Measurements from ENCODE around the gene EIF4EBP3. TPM values are rescaled to one million over a fixed set of nuclear protein-coding genes. Genes with fewer than 3 reads are reported as not detected.

Gene EIF4EBP3
- total and polyA plus RNA-seq, 9 of the 15 experiments (the other 6 are each of a cell fraction or from before 2014, with no cell fraction given) = 1.3 to 7.5 (median 3.8) TPM

DNA sequence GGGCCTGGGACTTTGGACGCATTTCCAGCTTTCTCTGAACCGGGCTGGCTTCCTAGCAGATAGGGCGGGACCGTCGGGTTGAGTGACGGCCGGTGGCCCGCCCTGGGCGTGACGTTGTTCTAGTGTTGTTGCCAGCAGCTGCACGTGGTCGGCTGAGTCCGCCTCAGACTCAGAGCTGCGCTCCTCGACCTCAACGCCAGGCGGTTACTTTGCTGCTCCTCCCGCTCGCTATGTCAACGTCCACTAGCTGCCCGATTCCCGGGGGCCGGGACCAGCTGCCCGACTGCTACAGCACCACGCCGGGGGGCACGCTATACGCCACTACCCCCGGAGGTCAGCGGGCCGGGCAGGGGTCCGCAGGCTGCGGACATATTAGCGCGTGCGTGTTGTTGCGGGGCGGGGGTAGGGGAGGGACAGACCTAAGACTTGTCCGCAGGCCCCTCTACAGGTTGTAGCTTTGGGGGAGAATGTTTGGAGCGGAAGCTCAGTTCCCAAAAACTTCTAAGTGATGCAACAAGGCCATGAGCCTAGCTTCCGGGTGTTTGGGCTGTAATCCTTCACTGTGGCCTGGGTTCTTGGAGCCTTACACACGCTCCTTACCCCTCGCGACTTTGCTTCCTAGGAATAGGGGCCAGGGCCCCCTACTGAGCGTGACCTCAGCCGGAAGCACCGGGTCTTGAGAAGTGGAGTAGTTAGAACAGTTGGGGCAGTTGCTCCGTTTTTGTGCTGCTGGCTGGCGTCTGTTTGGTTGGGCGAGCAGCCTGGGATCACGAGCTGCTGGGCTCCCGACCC lies at the start of gene EIF4EBP3 (continued):
- TF ChIP-seq FOXK1 (CRISPR knock-in tag; IDR thresholded peaks at IDR 0.05; ENCODE audit: borderline replicate concordance) (0 out of 2 replicates have a peak, but pooled peaks have one; percentile 58), KDM4B (IDR thresholded peaks at IDR 0.05; ENCODE audit: borderline replicate concordance in 2 of 2, low read depth in 1 of 2) (no peak), SPI1 (IDR thresholded peaks at IDR 0.05; ENCODE audit: borderline replicate concordance, low read depth, low read length) (no peak), ZNF668 (CRISPR knock-in tag; IDR thresholded peaks at IDR 0.05) (no peak), TAL1 (IDR thresholded peaks at IDR 0.05) (no peak), E2F3 (CRISPR knock-in tag; IDR thresholded peaks at IDR 0.05) (no peak), ATF1 (CRISPR knock-in tag; IDR thresholded peaks at IDR 0.05) (no peak), ATF1 (tag; IDR thresholded peaks at IDR 0.05) (peak; percentile 93), GABPA (tag; conservative IDR thresholded peaks at IDR 0.05; ENCODE audit: low read depth) (peak; percentile 43; the same call in 1 of the 2 replicates), PHB2 (IDR thresholded peaks at IDR 0.05; ENCODE audit: low read depth) (no peak), ZNF507 (tag; conservative IDR thresholded peaks at IDR 0.05) (no peak), HOXB6 (CRISPR knock-in tag; IDR thresholded peaks at IDR 0.05; ENCODE audit: borderline replicate concordance) (no peak), SREBF2 (CRISPR knock-in tag; IDR thresholded peaks at IDR 0.05) (no peak), ZKSCAN3 (CRISPR knock-in tag; IDR thresholded peaks at IDR 0.05) (no peak)
- TF ChIP-seq, protein P1, sequence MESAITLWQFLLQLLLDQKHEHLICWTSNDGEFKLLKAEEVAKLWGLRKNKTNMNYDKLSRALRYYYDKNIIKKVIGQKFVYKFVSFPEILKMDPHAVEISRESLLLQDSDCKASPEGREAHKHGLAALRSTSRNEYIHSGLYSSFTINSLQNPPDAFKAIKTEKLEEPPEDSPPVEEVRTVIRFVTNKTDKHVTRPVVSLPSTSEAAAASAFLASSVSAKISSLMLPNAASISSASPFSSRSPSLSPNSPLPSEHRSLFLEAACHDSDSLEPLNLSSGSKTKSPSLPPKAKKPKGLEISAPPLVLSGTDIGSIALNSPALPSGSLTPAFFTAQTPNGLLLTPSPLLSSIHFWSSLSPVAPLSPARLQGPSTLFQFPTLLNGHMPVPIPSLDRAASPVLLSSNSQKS (CRISPR knock-in tag; IDR thresholded peaks at IDR 0.05) = no peak
- TF ChIP-seq, protein P2, sequence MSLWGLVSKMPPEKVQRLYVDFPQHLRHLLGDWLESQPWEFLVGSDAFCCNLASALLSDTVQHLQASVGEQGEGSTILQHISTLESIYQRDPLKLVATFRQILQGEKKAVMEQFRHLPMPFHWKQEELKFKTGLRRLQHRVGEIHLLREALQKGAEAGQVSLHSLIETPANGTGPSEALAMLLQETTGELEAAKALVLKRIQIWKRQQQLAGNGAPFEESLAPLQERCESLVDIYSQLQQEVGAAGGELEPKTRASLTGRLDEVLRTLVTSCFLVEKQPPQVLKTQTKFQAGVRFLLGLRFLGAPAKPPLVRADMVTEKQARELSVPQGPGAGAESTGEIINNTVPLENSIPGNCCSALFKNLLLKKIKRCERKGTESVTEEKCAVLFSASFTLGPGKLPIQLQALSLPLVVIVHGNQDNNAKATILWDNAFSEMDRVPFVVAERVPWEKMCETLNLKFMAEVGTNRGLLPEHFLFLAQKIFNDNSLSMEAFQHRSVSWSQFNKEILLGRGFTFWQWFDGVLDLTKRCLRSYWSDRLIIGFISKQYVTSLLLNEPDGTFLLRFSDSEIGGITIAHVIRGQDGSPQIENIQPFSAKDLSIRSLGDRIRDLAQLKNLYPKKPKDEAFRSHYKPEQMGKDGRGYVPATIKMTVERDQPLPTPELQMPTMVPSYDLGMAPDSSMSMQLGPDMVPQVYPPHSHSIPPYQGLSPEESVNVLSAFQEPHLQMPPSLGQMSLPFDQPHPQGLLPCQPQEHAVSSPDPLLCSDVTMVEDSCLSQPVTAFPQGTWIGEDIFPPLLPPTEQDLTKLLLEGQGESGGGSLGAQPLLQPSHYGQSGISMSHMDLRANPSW (CRISPR knock-in tag; IDR thresholded peaks at IDR 0.05) = peak; percentile 93
- TF ChIP-seq, protein P3, sequence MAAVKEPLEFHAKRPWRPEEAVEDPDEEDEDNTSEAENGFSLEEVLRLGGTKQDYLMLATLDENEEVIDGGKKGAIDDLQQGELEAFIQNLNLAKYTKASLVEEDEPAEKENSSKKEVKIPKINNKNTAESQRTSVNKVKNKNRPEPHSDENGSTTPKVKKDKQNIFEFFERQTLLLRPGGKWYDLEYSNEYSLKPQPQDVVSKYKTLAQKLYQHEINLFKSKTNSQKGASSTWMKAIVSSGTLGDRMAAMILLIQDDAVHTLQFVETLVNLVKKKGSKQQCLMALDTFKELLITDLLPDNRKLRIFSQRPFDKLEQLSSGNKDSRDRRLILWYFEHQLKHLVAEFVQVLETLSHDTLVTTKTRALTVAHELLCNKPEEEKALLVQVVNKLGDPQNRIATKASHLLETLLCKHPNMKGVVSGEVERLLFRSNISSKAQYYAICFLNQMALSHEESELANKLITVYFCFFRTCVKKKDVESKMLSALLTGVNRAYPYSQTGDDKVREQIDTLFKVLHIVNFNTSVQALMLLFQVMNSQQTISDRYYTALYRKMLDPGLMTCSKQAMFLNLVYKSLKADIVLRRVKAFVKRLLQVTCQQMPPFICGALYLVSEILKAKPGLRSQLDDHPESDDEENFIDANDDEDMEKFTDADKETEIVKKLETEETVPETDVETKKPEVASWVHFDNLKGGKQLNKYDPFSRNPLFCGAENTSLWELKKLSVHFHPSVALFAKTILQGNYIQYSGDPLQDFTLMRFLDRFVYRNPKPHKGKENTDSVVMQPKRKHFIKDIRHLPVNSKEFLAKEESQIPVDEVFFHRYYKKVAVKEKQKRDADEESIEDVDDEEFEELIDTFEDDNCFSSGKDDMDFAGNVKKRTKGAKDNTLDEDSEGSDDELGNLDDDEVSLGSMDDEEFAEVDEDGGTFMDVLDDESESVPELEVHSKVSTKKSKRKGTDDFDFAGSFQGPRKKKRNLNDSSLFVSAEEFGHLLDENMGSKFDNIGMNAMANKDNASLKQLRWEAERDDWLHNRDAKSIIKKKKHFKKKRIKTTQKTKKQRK (IDR thresholded peaks at IDR 0.05; ENCODE audit: borderline replicate concordance, low read depth, low read length) = no peak
- TF ChIP-seq, protein P4, sequence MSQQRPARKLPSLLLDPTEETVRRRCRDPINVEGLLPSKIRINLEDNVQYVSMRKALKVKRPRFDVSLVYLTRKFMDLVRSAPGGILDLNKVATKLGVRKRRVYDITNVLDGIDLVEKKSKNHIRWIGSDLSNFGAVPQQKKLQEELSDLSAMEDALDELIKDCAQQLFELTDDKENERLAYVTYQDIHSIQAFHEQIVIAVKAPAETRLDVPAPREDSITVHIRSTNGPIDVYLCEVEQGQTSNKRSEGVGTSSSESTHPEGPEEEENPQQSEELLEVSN (IDR thresholded peaks at IDR 0.05; ENCODE audit: borderline replicate concordance in 1 of 2, extremely low read depth in 1 of 2, insufficient read depth in 1 of 2, insufficient read length in 1 of 2, low read depth in 1 of 2, low read length in 1 of 2, poor library complexity in 1 of 2, severe bottlenecking in 1 of 2) = peak; percentile 93 to 94
- TF ChIP-seq, protein P5, sequence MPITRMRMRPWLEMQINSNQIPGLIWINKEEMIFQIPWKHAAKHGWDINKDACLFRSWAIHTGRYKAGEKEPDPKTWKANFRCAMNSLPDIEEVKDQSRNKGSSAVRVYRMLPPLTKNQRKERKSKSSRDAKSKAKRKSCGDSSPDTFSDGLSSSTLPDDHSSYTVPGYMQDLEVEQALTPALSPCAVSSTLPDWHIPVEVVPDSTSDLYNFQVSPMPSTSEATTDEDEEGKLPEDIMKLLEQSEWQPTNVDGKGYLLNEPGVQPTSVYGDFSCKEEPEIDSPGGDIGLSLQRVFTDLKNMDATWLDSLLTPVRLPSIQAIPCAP (CRISPR knock-in tag; IDR thresholded peaks at IDR 0.05; ENCODE audit: borderline replicate concordance) = no peak
